ENCODE results near the gene LTBP3.
"Not testable (repeated sequence)": the region's sequence is repeated elsewhere in the genome, so short reads cannot be mapped to it uniquely, and the experiment has no call there.

LTBP3 gene

DNA sequence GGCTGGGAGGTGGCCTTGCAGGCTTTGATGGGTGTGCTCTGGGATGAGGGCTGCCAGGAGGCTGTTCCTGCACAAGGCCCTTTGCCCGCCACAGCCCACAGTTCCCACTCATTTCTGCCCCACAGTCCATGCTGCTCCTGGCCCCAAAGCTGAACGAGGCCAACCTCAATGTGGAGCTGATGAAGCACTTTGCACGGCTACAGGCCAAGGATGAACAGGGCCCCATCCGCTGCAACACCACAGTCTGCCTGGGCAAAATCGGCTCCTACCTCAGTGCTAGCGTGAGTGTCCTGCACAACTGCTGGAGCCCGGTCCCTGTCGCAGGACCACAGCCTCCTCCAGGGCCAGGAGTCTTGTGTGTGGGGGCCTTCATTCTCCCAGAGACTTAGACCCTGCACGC is 23.1 kb downstream of the LTBP3 start:
- DNase-seq: no peak

DNA sequence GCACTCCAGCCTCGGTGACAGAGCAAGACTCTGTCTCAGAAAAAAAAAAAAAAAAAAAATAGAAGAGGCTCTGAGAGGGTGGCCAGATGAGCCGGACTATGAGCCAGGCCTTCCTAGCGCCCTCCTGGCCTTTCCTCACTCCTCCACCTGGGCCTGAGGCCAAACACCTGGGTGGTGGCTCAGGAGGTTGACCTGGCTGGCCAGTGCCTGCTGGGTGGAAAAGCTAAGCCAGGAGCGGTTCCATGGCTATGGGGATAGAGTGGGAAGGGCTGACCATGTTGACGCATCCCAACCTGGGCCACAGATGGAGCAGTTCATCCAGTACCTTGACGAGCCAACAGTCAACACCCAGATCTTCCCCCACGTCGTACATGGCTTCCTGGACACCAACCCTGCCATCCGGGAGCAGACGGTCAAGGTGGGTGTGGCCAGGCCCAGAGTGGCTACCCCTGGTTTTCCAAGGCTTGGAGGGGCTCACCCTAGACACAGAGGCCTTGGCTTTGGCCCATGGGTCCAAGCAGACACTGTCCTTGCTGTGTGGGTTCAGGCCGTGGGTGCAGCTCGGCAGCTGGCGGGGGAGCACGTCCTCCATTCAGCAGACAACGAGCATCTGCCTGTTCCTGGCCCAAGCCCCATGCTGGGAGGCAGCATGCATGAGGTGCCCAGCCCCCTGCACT is 25.6 kb downstream of the LTBP3 start:
- no peak for DNase-seq

DNA sequence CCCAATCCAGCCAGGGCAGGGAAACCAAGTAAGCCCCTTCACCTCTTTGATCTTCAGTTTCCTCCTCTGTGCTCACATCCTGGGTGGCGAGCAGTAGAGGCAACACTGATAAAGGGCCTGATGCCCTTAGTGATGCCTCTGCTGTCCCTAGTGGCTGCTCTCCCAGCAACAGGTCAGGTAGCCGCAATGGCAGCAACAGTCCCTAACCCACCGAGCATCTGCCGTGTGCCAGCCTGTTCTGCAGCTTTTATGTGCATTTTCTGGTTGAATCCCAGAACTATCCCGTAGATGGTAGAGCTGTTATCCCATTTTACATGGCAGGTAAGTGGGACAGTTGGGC is 28.0 kb downstream of the LTBP3 start:
- no peak for DNase-seq

DNA sequence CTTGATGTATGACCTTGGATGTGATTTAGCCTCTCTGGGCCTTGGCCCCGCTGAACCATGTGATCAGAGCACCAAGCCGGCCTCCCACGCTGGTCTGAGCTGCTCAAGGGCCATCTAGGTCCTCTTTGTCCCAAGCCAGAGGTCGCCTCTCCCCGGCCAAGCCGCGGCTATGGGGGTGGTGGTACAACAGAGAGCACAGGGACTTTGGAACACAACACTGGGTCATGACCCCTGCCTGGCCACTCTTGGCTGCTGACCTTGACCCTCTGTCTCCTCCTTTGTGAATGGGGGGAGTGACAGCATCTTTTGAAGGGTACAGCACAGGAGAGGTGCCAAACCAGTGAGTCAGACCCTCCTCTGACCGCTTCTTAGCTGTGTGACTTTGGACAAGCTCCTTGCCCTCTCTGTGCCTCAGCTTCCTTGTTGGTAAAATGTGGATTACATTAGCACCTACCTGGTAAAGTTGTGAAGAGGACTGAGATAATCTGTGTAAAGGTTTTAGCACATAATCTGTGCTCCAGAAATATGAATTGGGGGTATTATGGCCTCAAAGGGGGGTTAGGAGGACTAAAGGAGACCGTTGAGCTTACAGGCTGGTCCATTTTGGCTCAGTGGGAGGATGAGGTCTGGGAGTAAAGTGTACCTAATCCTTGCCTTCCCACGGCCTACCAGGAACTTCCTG is 28.5 kb downstream of the LTBP3 start:
- no peak for DNase-seq

DNA sequence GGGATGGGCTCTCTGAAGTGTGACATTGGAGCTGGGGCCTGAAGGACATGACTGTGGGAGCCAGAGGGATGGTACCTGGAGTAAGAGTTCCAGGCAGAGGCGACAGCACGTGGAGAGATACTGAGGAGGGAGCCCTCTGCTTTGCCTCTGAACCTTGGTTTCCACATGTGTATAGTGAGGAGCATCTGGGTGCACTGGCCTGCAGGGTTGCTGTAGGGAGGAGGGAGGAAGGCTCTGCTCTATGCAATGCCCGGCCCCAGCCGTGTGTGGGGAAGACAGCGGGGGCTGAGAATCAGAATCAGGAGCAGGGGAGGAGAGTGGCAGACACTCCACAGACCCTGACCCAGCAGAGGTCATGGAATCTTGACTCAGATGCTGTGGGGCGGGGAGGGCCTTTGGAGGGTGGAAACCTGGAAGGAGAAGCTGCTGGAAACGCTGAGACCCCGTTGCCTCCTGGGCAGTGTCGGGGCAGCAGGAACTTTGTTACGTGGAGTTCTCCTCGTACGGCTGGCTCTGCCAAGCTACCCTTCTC is 29.3 kb downstream of the LTBP3 start:
- no peak for DNase-seq

DNA sequence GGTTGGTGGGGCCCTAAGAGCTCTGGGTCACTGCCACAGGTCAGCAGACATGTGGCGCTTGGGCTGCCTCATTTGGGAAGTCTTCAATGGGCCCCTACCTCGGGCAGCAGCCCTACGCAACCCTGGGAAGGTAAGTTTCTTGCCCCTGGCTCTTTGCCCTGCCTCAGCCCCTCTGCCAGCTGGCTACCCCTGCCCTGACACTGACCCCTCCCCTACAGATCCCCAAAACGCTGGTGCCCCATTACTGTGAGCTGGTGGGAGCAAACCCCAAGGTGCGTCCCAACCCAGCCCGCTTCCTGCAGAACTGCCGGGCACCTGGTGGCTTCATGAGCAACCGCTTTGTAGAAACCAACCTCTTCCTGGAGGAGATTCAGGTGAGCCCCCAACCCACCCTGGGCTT is 31.4 kb downstream of the LTBP3 start:
- DNase-seq: no peak

DNA sequence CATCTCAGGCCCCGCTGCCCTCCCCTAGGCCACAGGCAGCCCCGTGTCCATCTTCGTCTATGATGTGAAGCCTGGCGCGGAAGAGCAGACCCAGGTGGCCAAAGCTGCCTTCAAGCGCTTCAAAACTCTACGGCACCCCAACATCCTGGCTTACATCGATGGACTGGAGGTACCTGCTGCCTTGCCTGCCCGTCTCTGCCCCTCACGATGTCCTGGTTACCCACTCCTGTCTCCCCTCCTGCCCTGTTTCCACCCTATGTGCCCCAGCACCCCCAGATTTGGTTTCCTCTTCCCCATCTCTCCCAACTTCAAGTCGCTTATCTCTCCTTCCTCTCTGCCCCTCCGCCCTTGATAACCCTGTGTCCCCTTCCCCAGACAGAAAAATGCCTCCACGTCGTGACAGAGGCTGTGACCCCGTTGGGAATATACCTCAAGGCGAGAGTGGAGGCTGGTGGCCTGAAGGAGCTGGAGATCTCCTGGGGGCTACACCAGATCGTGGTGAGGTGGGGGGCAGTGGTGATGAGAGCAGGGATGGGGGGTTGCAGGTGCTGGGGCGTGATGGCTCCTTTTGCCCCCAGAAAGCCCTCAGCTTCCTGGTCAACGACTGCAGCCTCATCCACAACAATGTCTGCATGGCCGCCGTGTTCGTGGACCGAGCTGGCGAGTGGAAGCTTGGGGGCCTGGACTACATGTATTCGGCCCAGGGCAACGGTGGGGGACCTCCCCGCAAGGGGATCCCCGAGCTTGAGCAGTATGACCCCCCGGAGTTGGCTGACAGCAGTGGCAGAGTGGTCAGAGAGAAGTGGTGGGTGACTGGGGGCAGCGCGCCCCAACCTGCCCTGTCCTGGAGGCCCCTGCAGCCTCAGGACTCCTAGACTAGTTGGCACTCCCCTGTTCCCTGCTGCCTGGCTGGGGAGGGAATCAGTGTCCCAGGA is 32.3 kb downstream of the LTBP3 start:
- no peak for DNase-seq

DNA sequence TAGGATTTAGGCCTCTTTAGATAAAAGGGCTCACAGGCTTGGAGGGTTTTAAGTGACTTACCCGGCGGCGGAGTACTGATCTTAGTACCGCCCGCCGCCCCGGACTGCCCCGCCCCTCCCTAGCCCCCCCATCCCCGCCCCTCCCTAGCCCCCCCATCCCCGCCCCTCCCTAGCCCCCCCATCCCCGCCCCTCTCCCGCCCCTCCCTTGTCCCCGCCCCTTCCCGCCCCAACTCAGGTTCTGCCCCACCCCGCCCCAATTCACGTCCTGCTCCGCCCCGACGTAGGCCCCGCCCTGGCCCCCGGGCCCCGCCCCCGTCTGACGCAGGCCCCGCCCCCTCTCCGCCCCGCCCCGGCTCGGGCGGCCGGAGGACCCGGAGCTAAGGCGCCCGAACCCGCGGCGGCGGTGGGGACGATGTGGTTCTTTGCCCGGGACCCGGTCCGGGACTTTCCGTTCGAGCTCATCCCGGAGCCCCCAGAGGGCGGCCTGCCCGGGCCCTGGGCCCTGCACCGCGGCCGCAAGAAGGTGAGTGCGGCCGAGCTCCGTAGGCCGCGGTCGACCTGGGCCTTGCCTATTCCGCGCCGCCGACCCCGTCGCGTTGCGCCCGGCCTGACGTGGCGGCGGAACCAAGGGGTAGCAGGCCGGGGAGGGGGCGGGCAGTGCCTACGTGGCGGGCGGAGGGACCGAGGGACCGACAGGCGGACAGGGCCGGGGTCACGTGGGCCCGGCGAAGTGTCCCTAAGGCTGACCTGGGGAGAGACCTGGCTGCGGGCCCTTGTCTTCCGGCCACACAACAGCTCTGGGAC is 33.2 kb downstream of the LTBP3 start, which contains the start of gene SCYL1:
SCYL1 (plus strand) TSS at position 343 of the 805 bp plus-strand sequence; CDS start at position 414, 71 bp downstream.
- peak; percentile 73 to 94 (median 87) for DNase-seq

DNA sequence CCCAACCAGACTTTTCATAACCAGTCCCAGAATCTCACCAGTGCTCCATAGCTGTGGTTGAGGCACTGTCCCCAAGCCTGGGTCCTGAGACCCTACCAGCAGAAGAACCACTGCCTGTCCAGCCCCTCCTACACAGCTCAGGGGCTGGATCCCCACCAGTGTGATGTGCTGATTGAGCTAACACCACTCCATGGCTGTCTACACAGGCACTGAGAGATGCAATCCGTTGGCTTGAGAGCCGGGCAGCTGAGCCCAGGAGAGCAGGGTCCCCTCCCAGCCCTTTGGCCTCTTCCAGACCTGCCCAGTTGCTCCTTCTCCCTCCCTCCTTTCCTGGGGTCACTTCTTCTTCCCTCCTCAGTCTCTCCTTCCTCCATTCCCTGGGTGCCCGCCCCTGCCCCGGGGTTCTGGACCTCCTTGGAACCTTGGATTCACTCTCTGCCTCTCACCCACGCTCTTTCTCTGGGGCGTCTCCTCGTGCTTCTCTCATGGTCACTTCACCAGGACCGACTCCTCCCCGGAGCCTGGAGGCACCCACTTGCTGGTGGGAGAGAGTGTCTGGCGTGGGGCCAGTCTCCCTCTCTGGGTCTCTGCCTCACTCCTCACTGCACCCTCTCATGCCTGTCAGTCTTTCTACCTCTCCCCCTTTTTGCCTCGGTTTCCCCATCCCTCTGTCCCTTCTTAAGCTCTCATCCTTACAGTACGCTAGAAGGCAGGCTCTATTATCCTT is 34.0 kb downstream of the LTBP3 start:
- no peak for DNase-seq

DNA sequence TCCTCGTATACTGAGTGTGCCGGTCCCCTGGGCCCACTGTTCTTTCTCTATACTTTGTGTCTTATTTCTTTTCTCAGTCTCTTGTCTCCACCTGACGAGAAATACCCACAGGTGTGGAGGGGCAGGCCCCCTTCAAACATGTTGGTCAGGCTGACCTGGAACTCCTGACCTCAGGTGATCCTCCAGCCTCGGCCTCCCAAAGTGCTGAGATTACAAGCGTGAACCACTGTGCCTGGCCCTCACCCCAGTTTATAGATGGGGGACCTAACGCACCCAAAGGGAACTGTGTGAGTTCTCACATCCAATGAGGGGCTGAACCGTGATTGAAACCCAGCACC is 34.6 kb downstream of the LTBP3 start:
- DNase-seq: not testable (repeated sequence)

DNA sequence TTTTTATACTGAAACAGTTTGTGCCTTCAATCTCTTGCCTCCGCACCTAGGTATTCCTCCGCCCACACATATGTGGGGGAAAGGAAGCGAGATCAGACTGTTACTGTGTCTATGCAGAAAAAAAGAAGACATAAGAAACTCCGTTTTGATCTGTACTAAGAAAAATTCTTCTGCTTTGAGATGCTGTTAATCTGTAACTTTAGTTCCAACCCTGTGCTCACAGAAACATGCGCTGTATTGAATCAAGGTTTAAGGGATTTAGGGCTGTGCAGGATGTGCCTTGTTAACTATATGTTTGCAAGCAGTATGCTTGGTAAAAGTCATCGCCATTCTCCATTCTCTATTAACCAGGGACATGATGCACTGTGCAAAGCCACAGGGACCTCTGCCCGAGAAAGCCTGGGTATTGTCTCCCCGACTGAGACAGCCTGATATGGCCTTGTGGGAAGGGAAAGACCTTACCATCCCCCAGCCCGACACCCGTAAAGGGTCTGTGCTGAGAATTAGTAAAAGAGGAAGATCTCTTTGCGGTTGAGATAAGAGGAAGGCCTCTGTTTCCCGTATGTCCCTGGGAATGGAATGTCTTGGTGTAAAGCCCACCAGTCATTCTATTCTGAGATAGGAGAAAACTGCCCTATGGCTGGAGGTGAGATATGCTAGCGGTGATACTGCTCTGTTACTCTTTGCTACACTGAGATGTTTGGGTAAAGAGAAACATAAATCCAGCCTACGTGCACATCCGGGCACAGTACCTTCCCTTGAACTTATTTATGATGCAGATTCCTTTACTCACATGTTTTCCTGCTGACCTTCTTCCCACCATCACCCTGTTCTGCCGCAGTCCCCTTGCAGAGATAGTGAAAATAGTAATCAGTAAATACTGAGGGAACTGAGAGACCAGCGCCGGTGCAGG is 35.2 kb downstream of the LTBP3 start:
- DNase-seq: peak in 1 of 3 donors; percentile 52

DNA sequence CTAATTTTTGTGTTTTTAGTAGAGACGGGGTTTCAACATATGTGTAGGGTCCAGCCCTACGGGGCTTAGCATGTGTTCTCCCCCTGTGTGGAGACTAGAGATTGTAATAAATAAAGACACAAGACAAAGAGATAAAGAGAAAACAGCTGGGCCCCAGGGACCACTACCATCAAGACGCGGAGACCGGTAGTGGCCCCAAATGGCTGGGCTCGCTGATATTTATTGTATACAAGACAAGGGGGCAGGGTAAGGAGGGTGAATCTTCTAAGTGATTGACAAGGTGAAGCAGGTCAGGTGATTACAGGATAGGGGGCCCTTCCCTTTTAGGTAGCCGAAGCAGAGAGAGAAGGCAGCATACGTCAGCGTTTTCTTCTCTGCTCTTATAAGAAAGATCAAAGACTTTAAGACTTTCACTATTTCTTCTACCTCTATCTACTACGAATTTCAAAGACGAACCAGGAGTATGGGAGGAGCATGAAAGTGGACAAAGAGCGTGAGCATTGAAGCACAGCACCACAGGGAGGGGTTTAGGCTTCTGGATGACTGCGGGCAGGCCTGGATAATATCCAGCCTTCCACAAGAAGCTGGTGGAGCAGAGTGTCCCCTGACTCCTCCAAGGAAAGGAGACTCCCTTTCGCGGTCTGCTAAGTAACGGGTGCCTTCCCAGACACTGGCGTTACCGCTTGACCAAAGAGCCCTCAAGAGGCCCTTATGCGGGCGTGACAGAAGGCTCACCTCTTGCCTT is 36.2 kb downstream of the LTBP3 start:
- not testable (repeated sequence) for DNase-seq

DNA sequence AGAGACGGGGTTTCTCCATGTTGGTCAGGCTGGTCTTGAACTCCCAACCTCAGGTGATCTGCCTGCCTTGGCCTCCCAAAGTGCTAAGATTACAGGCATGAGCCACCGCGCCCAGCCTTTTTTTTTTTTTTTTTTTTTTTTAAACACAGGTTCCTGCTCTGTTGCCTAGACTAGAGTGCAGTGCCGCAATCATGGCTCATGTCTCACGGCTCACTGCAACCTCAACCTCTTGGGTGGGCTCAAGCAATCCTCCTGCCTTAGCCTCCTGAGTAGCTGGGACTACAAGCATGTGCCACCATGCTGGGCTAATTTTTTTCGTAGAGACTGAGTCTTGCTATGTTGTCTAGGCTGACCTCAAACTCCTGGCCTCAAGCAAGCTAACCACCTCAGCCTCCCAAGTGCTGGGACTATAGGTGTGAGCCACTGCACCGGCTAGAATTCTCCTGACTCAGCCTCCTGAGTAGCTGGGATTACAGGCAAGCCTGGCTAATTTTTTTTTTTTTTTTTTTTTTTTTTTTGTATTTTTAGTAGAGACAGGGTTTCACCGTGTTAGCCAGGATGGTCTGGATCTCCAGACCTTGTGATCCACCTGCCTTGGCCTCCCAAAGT is 39.1 kb downstream of the LTBP3 start:
- DNase-seq: not testable (repeated sequence)

DNA sequence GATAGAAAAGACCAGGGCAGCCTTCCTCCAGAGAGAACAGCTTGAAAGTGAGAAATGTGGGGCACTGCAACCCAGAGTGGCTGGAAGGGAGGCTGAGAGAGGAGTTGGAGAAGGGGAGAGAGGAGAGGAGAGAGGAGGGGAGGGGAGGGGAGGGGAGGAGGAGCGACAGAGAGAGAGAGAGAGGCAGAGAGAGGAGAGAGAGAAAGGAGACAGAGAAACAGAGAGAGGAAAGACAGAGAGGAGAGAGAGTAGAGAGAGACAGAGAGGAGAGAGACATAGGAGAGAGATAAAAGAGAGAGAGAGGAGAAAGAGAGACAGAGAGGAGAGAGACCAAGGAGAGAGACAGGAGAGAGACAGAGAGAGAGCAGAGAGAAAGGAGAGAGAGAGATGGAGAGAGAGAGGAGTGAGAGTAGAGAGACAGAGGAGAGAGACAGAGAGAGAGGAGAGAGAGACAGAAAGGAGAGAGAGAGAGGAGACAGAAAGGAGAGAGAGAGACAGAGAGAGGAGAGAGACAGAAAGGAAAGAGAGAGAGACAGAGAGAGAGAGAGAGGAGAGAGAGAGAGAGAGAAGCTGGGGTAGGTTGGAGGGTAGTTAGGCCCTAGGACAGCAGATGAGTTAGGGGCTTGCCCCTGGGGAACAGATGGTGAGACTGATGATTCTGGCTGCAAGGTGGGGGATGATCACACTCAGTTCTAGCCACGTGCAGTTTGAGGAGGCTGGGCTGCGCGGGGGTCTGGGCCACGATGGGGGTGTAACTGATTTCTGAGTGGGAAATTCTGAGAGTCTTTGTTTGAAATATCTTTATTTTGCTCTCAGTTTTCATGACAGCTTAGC is 41.8 kb downstream of the LTBP3 start:
- no peak for DNase-seq

DNA sequence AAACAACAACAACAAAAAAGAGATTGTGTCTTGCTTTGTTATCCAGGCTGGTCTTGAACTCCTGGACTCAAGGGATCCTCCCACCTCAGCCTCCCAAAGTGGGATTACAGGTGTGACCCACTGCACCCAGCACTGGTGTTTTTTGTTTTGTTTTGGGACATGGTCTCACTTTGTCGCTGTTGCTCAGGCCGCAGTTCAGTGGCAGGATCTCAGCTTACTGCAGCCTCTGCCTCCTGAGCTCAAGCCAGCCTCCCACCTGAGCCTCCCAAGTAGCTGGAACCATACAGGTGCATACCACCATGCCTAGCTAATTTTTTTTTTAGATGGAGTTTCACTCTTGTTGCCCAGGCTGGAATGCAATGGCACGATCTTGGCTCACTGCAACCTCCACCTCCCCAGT is 45.8 kb downstream of the LTBP3 start:
- DNase-seq: not testable (repeated sequence)

DNA sequence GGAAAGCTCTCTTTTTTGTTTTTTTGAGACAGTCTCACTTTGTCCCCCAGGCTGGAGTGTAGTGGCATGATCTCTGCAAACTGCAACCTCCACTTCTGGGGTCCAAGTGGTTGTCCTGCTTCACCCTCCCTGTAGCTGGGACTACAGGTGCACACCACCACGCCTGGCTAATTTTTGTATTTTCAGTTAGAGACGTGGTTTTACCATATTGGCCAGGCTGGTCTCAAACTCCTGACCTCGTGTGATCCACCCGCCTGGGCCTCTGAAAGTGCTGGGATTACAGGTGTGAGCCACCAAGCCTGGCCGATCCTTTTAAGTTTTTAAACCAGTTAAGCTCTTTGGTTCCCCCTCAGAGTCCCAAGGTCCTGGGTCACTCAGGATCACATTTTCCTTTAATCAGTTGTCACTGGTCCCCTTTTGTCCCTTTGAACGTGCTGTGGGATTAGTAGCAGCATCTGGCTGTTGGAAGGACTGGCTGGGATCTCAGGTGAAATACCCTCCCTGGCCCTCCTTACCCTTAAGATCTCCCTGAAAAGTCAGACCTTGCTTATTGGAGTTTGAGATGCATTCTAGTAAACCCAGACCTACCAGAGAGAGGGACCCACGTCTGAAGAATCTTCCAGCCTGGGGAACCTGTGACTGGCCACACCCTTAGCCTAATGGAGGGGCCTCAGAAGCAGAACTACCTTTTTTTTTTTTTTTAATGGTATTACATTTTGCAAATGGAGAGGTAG is 51.2 kb downstream of the LTBP3 start:
- no peak for DNase-seq

DNA sequence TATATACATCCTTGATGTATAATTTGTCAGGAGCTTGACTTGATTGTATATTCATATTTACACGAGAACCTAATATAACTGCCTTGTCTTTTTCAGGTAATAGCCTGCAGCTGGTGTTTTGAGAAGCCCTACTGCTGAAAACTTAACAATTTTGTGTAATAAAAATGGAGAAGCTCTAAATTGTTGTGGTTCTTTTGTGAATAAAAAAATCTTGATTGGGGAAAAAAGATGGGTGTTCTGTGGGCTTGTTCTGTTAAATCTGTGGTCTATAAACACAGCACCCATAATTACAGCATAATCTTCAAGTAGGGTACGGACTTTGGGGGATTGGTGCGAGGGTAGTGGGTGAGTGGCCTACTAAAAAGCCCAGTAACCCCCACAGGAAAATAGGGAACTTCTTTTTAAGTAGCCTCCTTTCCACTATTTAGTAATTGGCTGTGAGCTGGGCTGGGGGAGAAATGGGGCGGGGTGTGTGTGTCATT is 51.8 kb downstream of the LTBP3 start:
- peak; percentile 85 to 87 (median 86) for DNase-seq

All from suppressor macrophage treated with lipopolysaccharide for 1 hour (primary cell).